ENCODE measurements around the gene DGKG. TPM values are rescaled to one million over a fixed set of nuclear protein-coding genes. Genes with fewer than 3 reads are reported as not detected.

Gene DGKG
- total RNA-seq, 2 experiments from 2014 or later = not detected

DNA sequence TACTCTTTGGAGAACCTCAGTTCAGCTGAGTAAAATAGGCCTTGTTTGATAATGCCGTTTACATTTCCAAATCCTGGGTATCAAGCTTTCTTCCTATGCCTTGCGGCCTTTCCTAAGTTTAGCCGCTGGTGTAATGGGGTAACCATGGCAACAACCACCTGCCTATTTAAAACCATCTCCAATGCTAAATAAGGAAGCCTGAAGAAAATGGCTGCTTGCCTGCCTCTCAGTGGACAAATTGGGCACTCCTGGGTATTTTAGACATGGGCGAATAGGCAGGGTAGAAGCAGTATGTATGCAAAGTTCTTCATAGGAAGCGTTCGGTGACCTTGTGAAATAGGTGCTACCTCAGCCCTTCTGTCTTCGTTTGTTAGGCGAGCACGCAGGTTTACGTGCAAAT is 122.7 kb downstream of the DGKG start:
- peaks cover 10% of the 10 kb centered on the region for H3K4me1 ChIP-seq (ENCODE audit: insufficient read depth, low read length)
- DNase-seq (no peak), ATAC-seq (ENCODE audit: poor library complexity) (no peak)
- TF ChIP-seq, protein P1, sequence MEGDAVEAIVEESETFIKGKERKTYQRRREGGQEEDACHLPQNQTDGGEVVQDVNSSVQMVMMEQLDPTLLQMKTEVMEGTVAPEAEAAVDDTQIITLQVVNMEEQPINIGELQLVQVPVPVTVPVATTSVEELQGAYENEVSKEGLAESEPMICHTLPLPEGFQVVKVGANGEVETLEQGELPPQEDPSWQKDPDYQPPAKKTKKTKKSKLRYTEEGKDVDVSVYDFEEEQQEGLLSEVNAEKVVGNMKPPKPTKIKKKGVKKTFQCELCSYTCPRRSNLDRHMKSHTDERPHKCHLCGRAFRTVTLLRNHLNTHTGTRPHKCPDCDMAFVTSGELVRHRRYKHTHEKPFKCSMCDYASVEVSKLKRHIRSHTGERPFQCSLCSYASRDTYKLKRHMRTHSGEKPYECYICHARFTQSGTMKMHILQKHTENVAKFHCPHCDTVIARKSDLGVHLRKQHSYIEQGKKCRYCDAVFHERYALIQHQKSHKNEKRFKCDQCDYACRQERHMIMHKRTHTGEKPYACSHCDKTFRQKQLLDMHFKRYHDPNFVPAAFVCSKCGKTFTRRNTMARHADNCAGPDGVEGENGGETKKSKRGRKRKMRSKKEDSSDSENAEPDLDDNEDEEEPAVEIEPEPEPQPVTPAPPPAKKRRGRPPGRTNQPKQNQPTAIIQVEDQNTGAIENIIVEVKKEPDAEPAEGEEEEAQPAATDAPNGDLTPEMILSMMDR (IDR thresholded peaks at IDR 0.05) = no peak
- CTCF ChIA-PET = no interaction called here
- intact Hi-C loops (cut with DNase I, micrococcal nuclease) = no loop called here
- H3K27ac ChIP-seq (ENCODE audit: low read depth in 1 of 2, low read length in 2 of 2) = no peak overlapping the region
- no peak overlapping the region for H3K27ac Mint-ChIP-seq
- POLR2A ChIA-PET = no interaction called here
- H3K9me3 Mint-ChIP-seq = no peaks in the 10 kb centered on the region
- no peaks in the 10 kb centered on the region for H3K36me3 ChIP-seq (ENCODE audit: insufficient read depth, low read length)
- no peak overlapping the region for H3K4me3 ChIP-seq (ENCODE audit: low read length)
- peaks cover 7% of the 10 kb centered on the region for H3K27me3 Mint-ChIP-seq
- H3K27me3 ChIP-seq (ENCODE audit: control insufficient read depth in 1 of 2, insufficient read depth in 2 of 2, low read length in 2 of 2) = peaks cover 0 to 2% of the 10 kb centered on the region in 2 experiments
- H3K9me3 ChIP-seq (ENCODE audit: control insufficient read depth in 1 of 2, insufficient read depth in 1 of 2, low read length in 2 of 2) = no peaks in the 10 kb centered on the region
- H3K4me3 Mint-ChIP-seq = no peak overlapping the region
- peaks cover 17% of the 10 kb centered on the region for H3K4me1 Mint-ChIP-seq (ENCODE audit: low read depth)
- no peaks in the 10 kb centered on the region for H3K36me3 Mint-ChIP-seq (ENCODE audit: low read depth)

DNA sequence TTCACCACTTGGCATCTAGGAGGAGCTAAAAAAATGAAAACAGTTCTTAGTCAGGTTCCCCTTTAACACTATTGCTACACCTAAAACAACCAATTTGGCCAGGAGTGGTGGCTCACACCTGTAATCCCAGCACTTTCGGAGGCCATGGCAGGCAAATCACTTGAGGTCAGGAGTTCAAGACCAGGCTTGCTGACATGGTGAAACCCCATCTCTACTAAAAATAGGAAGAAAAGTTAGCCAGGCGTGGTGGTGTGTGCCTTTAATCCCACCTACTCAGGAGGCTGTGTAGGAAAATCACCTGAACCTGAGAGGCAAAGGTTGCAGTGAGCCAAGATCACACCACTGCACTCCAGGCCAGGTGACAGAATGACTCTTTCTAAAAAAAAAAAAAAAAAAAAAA is 124.1 kb downstream of the DGKG start:
- Mint-ChIP-seq H3K36me3 (ENCODE audit: low read depth) (no peaks in the 10 kb centered on the region), H3K4me1 (ENCODE audit: low read depth) (peaks cover 17% of the 10 kb centered on the region), H3K9me3 (no peaks in the 10 kb centered on the region), H3K27ac (no peak overlapping the region), H3K4me3 (no peak overlapping the region), H3K27me3 (peaks cover 2% of the 10 kb centered on the region)
- ChIA-PET CTCF (no interaction called here), POLR2A (no interaction called here)
- H3K27me3 ChIP-seq (ENCODE audit: control insufficient read depth in 1 of 2, insufficient read depth in 2 of 2, low read length in 2 of 2) = no peaks in the 10 kb centered on the region
- H3K9me3 ChIP-seq (ENCODE audit: control insufficient read depth in 1 of 2, insufficient read depth in 1 of 2, low read length in 2 of 2) = no peaks in the 10 kb centered on the region
- intact Hi-C loops (cut with DNase I, micrococcal nuclease) = no loop called here
- H3K4me3 ChIP-seq (ENCODE audit: low read length) = no peak overlapping the region
- peaks cover 10% of the 10 kb centered on the region for H3K4me1 ChIP-seq (ENCODE audit: insufficient read depth, low read length)
- ATAC-seq (ENCODE audit: poor library complexity) = no peak
- TF ChIP-seq, protein P1 (IDR thresholded peaks at IDR 0.05) = no peak
- no peak for DNase-seq
- no peaks in the 10 kb centered on the region for H3K36me3 ChIP-seq (ENCODE audit: insufficient read depth, low read length)
- H3K27ac ChIP-seq (ENCODE audit: low read depth in 1 of 2, low read length in 2 of 2) = no peak overlapping the region

DNA sequence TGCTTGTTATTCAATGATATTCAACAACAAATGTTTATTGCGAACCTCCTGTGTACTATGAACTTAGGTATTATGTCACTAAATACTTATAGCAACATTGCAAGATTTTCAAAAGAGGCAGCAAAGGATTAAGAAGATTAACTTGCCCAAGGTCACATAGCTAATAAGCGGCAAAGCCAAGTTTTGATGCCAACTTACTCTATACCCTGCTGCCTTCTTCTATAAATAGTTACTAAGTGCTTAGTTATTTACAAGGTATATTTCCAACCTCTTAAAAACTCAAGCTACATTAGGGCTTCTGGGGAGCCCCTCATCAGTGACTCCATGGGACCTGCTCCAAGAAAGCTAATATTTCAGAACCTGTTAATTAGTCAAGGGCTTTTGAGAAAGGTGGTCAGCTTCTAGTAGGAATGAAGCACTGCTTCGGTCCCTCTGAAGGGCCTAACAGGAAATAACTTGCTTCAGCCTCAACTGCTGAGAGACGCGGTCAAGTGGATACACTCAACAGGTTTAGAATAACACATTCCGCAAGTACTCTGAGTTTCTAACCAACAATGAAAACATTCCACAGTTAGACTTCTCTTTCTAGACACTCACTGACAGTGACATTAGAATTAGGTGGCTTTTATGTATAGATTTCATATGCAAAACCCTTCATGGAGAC is 125.5 kb downstream of the DGKG start:
- Mint-ChIP-seq H3K4me1 (ENCODE audit: low read depth) (peaks cover 17% of the 10 kb centered on the region), H3K4me3 (no peak overlapping the region), H3K27ac (no peak overlapping the region), H3K9me3 (no peaks in the 10 kb centered on the region), H3K27me3 (peaks cover 4% of the 10 kb centered on the region), H3K36me3 (ENCODE audit: low read depth) (no peaks in the 10 kb centered on the region)
- TF ChIP-seq, protein P1 (IDR thresholded peaks at IDR 0.05) = no peak
- no peak for DNase-seq
- H3K36me3 ChIP-seq (ENCODE audit: insufficient read depth, low read length) = no peaks in the 10 kb centered on the region
- no peak overlapping the region for H3K27ac ChIP-seq (ENCODE audit: low read depth in 1 of 2, low read length in 2 of 2)
- POLR2A ChIA-PET = no interaction called here
- ATAC-seq (ENCODE audit: poor library complexity) = no peak
- CTCF ChIA-PET = no interaction called here
- no peaks in the 10 kb centered on the region for H3K9me3 ChIP-seq (ENCODE audit: control insufficient read depth in 1 of 2, insufficient read depth in 1 of 2, low read length in 2 of 2)
- no peaks in the 10 kb centered on the region for H3K4me1 ChIP-seq (ENCODE audit: insufficient read depth, low read length)
- H3K27me3 ChIP-seq (ENCODE audit: control insufficient read depth in 1 of 2, insufficient read depth in 2 of 2, low read length in 2 of 2) = no peaks in the 10 kb centered on the region
- intact Hi-C loops (cut with DNase I, micrococcal nuclease) = no loop called here
- no peak overlapping the region for H3K4me3 ChIP-seq (ENCODE audit: low read length)
